HepG2 (cell line): ENCODE results near the gene FN1. TPM values are rescaled to one million over a fixed set of nuclear protein-coding genes. Genes with fewer than 3 reads are reported as not detected.

ENCODE experiments used
- ARID5B ChIP-seq: IDR thresholded peaks from 2 replicates; pipeline ENCODE4 v1.4.0; 2020; ENCODE audit warnings: mild to moderate bottlenecking, missing genetic modification reagents
- EP300 ChIP-seq, 3 experiments: sonication (generic) in 1 of 3; formaldehyde crosslinking in 1 of 3; IDR thresholded peaks; 2 replicates each; pipeline versions ENCODE4 v1.5.1 to v1.6.1; 2011 to 2020; ENCODE audit warnings: low read depth in 2 of 3, low read length in 2 of 3, borderline replicate concordance in 1 of 3, improper control_type of control experiment in 1 of 3, mild to moderate bottlenecking in 1 of 3, missing genetic modification reagents in 1 of 3, moderate library complexity in 1 of 3
- ERF ChIP-seq: IDR thresholded peaks from 2 replicates; pipeline ENCODE4 v1.6.1; 2018; ENCODE audit warnings: missing biosample characterization, missing genetic modification reagents
- HNF4A ChIP-seq: sonication (generic); formaldehyde crosslinking; IDR thresholded peaks from 2 replicates; pipeline ENCODE4 v1.4.0; 2020; ENCODE audit warnings: missing genetic modification reagents
- MIER2 ChIP-seq: IDR thresholded peaks from 2 replicates; pipeline ENCODE4 v1.6.1; 2016; ENCODE audit warnings: missing biosample characterization, missing genetic modification reagents
- PRPF4 ChIP-seq: fragments of 200-400 bp; formaldehyde crosslinking; IDR thresholded peaks from 2 replicates; pipeline ENCODE4 v1.6.1; 2016; ENCODE audit warnings: low read length, low read depth; ENCODE audit not compliant: poor library complexity, severe bottlenecking
- SOX6 ChIP-seq, 2 experiments: fragments of 450-650 bp in 1 of 2; sonication (generic) in 1 of 2; formaldehyde crosslinking in 1 of 2; IDR thresholded peaks; 2 replicates each; pipeline versions ENCODE4 v1.4.0 to v1.6.1; 2017 to 2020; ENCODE audit warnings: antibody characterized with exemption in 1 of 2, mild to moderate bottlenecking in 1 of 2, missing genetic modification reagents in 1 of 2
- TOE1 ChIP-seq: sonication (generic); formaldehyde crosslinking; IDR thresholded peaks from 2 replicates; pipeline ENCODE4 v1.4.0; 2020; ENCODE audit warnings: mild to moderate bottlenecking, missing genetic modification reagents
- ZNF138 ChIP-seq: sonication (generic); formaldehyde crosslinking; IDR thresholded peaks from 2 replicates; pipeline ENCODE4 v1.5.0; 2020; ENCODE audit warnings: mild to moderate bottlenecking, low read depth, missing genetic modification reagents
- ZNF512 ChIP-seq: sonication (generic); formaldehyde crosslinking; IDR thresholded peaks from 2 replicates; pipeline ENCODE4 v1.4.0; 2020; ENCODE audit warnings: mild to moderate bottlenecking, missing genetic modification reagents
- ZNF883 ChIP-seq: sonication (generic); formaldehyde crosslinking; IDR thresholded peaks from 2 replicates; pipeline ENCODE4 v1.5.1; 2020; ENCODE audit warnings: mild to moderate bottlenecking, missing genetic modification reagents; ENCODE audit errors: not compliant biosample characterization
- polyA plus RNA-seq, 8 experiments: library from polyadenylated mRNA; depleted of rRNA in 3 of 8; stranded (reverse) in 7 of 8; unstranded in 1 of 8; fragments of >200 nt; fragmentation: Illumina TruSeq in 4 of 8; extraction: Trizol in 4 of 8; gene quantifications; 2 replicates each; pipeline versions ENCODE4 v1.2.1 to v1.2.3, GENCODE V29; 2011 to 2016; ENCODE audit warnings: low read depth in 4 of 8, missing spikeins in 1 of 8, mixed read lengths in 1 of 8; ENCODE audit not compliant: insufficient read depth in 1 of 8
- total RNA-seq, 5 experiments: library from RNA; depleted of rRNA; stranded (reverse); fragments of >200 nt; fragmentation: Illumina TruSeq; extraction: Trizol; gene quantifications; 2 replicates each; pipeline ENCODE4 v1.2.3, GENCODE V29; 2016; ENCODE audit warnings: low read depth in 1 of 5
- TF ChIP-seq, protein P1 (sequence below): IDR thresholded peaks from 2 replicates; pipeline ENCODE4 v1.6.1; 2012; ENCODE audit warnings: low read depth, low read length, improper control_type of control experiment
- TF ChIP-seq, protein P2 (sequence below): sonication (generic); formaldehyde crosslinking; IDR thresholded peaks from 2 replicates; pipeline ENCODE4 v1.5.0; 2020; ENCODE audit warnings: mild to moderate bottlenecking, missing genetic modification reagents
- TF ChIP-seq, protein P3 (sequence below): sonication (generic); formaldehyde crosslinking; conservative IDR thresholded peaks from 2 replicates; pipeline ENCODE4 v1.4.0; 2020; ENCODE audit warnings: mild to moderate bottlenecking, missing genetic modification reagents, moderate library complexity

Gene FN1
- total and polyA plus RNA-seq, 2 of the 13 experiments (the other 11 are each of a cell fraction or from before 2014, with no cell fraction given) = 1,847 to 6,471 TPM

- TF ChIP-seq ZNF512 (CRISPR knock-in tag) (no peak), SOX6 (IDR thresholded peaks at IDR 0.05) (no peak), SOX6 (CRISPR knock-in tag; IDR thresholded peaks at IDR 0.05) (peak; percentile 57; the same call in 1 of the 2 replicates), HNF4A (peak; percentile 66), EP300 (IDR thresholded peaks at IDR 0.05; ENCODE audit: low read depth in 2 of 2, low read length in 2 of 2) (peak in 1 of 2 experiments; percentile 55; a peak in 2 of 4 replicates), EP300 (CRISPR knock-in tag; IDR thresholded peaks at IDR 0.05; ENCODE audit: borderline replicate concordance) (no peak), TOE1 (peak; percentile 59; the same call in 1 of the 2 replicates), MIER2 (CRISPR knock-in tag) (0 out of 2 replicates have a peak, but pooled peaks have one; percentile 42), ARID5B (CRISPR knock-in tag) (peak; percentile 75), ERF (CRISPR knock-in tag) (0 out of 2 replicates have a peak, but pooled peaks have one; percentile 27), PRPF4 (no peak), ZNF883 (CRISPR knock-in tag) (no peak), ZNF138 (no peak)
- TF ChIP-seq, protein P1, sequence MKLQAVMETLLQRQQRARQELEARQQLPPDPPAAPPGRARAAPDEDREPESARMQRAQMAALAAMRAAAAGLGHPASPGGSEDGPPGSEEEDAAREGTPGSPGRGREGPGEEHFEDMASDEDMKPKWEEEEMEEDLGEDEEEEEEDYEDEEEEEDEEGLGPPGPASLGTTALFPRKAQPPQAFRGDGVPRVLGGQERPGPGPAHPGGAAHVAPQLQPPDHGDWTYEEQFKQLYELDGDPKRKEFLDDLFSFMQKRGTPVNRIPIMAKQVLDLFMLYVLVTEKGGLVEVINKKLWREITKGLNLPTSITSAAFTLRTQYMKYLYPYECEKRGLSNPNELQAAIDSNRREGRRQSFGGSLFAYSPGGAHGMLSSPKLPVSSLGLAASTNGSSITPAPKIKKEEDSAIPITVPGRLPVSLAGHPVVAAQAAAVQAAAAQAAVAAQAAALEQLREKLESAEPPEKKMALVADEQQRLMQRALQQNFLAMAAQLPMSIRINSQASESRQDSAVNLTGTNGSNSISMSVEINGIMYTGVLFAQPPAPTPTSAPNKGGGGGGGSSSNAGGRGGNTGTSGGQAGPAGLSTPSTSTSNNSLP = peak; percentile 94
- TF ChIP-seq, protein P2, sequence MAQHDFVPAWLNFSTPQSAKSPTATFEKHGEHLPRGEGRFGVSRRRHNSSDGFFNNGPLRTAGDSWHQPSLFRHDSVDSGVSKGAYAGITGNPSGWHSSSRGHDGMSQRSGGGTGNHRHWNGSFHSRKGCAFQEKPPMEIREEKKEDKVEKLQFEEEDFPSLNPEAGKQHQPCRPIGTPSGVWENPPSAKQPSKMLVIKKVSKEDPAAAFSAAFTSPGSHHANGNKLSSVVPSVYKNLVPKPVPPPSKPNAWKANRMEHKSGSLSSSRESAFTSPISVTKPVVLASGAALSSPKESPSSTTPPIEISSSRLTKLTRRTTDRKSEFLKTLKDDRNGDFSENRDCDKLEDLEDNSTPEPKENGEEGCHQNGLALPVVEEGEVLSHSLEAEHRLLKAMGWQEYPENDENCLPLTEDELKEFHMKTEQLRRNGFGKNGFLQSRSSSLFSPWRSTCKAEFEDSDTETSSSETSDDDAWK (CRISPR knock-in tag) = no peak
- TF ChIP-seq, protein P3, sequence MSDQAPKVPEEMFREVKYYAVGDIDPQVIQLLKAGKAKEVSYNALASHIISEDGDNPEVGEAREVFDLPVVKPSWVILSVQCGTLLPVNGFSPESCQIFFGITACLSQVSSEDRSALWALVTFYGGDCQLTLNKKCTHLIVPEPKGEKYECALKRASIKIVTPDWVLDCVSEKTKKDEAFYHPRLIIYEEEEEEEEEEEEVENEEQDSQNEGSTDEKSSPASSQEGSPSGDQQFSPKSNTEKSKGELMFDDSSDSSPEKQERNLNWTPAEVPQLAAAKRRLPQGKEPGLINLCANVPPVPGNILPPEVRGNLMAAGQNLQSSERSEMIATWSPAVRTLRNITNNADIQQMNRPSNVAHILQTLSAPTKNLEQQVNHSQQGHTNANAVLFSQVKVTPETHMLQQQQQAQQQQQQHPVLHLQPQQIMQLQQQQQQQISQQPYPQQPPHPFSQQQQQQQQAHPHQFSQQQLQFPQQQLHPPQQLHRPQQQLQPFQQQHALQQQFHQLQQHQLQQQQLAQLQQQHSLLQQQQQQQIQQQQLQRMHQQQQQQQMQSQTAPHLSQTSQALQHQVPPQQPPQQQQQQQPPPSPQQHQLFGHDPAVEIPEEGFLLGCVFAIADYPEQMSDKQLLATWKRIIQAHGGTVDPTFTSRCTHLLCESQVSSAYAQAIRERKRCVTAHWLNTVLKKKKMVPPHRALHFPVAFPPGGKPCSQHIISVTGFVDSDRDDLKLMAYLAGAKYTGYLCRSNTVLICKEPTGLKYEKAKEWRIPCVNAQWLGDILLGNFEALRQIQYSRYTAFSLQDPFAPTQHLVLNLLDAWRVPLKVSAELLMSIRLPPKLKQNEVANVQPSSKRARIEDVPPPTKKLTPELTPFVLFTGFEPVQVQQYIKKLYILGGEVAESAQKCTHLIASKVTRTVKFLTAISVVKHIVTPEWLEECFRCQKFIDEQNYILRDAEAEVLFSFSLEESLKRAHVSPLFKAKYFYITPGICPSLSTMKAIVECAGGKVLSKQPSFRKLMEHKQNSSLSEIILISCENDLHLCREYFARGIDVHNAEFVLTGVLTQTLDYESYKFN (CRISPR knock-in tag) = 0 out of 2 replicates have a peak, but pooled peaks have one; percentile 25
Observed at GRCh38 chr2:215454519-215455246, 18.8 kb upstream of the FN1 start (continued).
